Vagina (tissue), 2 donors: ENCODE measurements around the gene IER5.

Experiments used
- POLR2A ChIP-seq, 2 donors: fragments of 450-650 bp; IDR thresholded peaks; one replicate each; pipeline ENCODE4 v1.6.1; 2017; ENCODE audit warnings: antibody characterized with exemption in 2 of 2, mild to moderate bottlenecking in 2 of 2, moderate library complexity in 2 of 2
- POLR2AphosphoS5 ChIP-seq, 2 donors: sonication (generic); formaldehyde crosslinking; IDR thresholded peaks; one replicate each; pipeline ENCODE4 v1.9.0; 2017; ENCODE audit warnings: antibody characterized with exemption in 2 of 2, mild to moderate bottlenecking in 2 of 2, low read depth in 1 of 2; ENCODE audit not compliant: insufficient read depth in 1 of 2
- TF ChIP-seq, protein P1 (sequence below), 3 experiments: fragments of 450-650 bp in 2 of 3; fragments of 200-600 bp in 1 of 3; sonication (generic) in 1 of 3; IDR thresholded peaks; one replicate each; pipeline ENCODE4 v1.5.1; 2017 to 2019; ENCODE audit warnings: antibody characterized with exemption in 3 of 3, mild to moderate bottlenecking in 2 of 3, moderate library complexity in 2 of 3

DNA sequence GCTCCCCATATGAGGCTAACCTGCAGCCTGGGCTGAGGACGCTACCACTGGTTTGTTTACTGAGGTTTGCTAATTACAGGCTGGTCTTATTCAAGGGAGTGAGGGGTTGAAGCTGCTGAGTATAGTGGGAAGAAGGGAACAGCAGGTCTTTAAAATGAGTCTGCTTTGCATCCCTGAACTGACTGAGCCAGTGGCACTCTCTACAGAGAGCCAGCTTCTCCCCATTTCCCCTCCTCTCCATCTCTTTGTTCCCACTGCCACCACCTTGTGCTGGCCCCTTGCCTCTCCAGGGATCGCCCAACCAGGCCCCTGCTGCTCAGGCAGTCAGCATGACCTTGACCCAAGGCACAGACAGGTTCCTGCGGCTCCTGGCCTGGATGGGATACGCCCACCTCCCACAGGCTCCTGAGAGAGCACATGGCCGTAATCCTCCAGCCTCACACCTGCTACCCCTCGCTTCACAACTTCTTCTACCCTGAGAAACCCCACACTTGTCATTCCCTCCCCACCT lies 45.0 kb downstream of the IER5 start:
- TF ChIP-seq, protein P1, sequence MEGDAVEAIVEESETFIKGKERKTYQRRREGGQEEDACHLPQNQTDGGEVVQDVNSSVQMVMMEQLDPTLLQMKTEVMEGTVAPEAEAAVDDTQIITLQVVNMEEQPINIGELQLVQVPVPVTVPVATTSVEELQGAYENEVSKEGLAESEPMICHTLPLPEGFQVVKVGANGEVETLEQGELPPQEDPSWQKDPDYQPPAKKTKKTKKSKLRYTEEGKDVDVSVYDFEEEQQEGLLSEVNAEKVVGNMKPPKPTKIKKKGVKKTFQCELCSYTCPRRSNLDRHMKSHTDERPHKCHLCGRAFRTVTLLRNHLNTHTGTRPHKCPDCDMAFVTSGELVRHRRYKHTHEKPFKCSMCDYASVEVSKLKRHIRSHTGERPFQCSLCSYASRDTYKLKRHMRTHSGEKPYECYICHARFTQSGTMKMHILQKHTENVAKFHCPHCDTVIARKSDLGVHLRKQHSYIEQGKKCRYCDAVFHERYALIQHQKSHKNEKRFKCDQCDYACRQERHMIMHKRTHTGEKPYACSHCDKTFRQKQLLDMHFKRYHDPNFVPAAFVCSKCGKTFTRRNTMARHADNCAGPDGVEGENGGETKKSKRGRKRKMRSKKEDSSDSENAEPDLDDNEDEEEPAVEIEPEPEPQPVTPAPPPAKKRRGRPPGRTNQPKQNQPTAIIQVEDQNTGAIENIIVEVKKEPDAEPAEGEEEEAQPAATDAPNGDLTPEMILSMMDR (IDR thresholded peaks at IDR 0.05), result no peak
- TF ChIP-seq POLR2A (IDR thresholded peaks at IDR 0.05) (no peak), POLR2AphosphoS5 (IDR thresholded peaks at IDR 0.05; ENCODE audit: insufficient read depth in 1 of 2, low read depth in 1 of 2) (no peak)
